ENCODE results near the gene ZFX.

Gene ZFX

DNA sequence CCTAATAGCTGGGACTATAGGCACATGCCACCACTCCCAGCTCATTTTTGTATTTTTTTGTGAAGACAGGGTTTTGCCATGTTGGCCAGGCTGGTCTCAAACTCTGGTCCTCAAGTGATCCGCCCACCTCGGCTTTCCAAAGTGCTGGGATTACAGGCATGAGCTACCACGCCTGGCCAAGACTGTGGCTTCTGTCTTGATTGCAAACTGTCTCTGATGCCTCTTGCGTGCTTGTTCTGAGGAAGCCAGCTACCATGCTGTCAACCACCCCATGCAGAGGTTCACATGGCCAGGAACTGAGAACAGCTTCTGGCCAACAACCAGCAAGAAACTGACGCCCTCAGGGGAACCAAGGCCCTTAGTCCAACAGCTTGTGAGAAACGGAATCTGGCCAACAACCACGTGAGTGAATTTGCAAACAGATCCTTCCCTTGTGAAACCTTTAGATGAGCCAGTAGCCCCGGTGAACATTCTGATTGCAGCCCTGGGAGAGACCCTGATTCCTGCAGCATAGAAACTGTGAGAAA is 93.2 kb downstream of the ZFX start:
- DNase-seq = peak; percentile 78 to 92 (median 87)

DNA sequence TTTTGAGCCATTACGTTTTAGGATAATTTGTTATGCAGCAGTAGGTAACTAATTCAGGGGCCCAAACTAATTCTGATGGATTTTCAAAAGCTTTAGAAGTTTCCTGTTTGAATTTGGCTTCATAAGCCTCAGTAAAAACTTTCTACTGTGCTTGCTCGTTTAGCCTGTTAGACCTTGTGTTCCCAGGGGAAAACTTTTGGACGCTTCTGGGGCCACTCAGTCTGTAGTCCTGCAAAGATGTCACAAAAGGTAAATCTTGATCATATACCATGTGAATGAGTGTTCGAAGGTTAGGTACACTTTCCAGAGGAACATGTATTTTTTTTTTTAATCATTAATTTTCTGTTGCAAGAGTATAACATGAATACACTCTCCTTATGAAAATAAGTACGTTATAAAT is 93.7 kb downstream of the ZFX start:
- DNase-seq = no peak

- peak; percentile 8 to 52 (median 26) for DNase-seq
Observed at GRCh38 chrX:24243692-24244091, 94.2 kb downstream of the ZFX start.

DNA sequence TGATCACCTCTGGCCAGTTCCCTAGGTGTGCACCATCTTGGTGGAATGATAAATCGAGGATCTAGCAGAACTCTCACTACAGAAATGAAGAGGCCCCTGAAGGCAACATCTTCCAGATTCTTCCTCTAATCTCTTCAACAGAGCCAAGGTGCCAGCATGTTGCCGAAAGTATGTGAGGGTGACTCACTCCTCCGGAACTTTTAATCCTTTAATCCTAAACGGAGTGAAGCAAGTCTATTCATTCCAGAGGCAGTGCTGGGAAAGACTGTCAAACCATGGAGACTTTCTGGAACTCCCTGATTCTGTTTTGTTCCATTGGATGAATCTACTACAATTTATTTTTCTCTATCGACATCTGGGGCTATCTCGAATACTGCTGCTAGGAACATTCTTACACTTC is 95.7 kb downstream of the ZFX start:
- DNase-seq = no peak

- DNase-seq = no peak
Observed at GRCh38 chrX:24248042-24248441, 98.5 kb downstream of the ZFX start.

GRCh38 chrX:24253030-24253429 is 103.5 kb downstream of the ZFX start:
- DNase-seq = no peak

- no peak for DNase-seq
Observed at GRCh38 chrX:24253469-24253868, 103.9 kb downstream of the ZFX start.

DNA sequence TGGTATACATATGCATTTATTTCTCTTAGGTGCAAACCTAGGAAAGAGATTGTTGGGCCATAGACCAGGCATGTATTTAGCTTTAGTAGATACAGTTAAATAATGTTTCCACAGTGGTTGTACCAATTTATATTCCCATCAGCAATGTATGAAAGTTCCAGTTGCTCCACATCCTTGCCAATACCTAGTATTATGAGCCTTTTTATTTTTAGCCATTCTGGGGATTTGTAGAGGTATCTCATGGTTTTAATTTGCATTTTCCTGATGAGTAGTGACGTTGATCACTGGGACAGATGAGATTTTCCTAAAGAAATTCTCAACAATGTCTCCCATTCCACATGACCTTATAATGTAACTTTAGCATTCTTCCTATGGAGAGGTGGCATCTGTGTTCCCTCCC is 107.5 kb downstream of the ZFX start:
- DNase-seq = no peak

- DNase-seq = peak; percentile 57 to 84 (median 77)
Observed at GRCh38 chrX:24259544-24260240, 110.2 kb downstream of the ZFX start.

GRCh38 chrX:24260842-24261550 is 111.5 kb downstream of the ZFX start:
- DNase-seq = peak; percentile 81 to 92 (median 90)

GRCh38 chrX:24262309-24262708 is 112.8 kb downstream of the ZFX start:
- no peak for DNase-seq

GRCh38 chrX:24264383-24264782 is 114.9 kb downstream of the ZFX start:
- no peak for DNase-seq

Data from suppressor macrophage (primary cell).